K562 (cell line): ENCODE data around the gene A4GALT. TPM values are rescaled to one million over a fixed set of nuclear protein-coding genes. Genes with fewer than 3 reads are reported as not detected.

Source experiments
- ATAC-seq: fragments of 200-7000 bp; cut with Tn5 transposase; 3 replicates; pipeline ENCODE4 v1.9.1; 2020; ENCODE audit warnings: moderate library complexity
- BruUV-seq: library from RNA; stranded (reverse); fragments of 400-500 nt; replicated peaks from 2 replicates; lab custom pipeline; 2021; lab: Mats Ljungman, UMichigan
- CTCF ChIA-PET: fragments of 300-600 bp; formaldehyde crosslinking; extraction: SDS; loops from one replicate; lab custom pipeline; 2021; ENCODE audit warnings: low intra/inter-chr PET ratio; lab: Yijun Ruan, JAX
- POLR2A ChIA-PET: fragments of 300-600, 350-650 bp; sonication (Branson Sonifier 250); formaldehyde crosslinking; extraction: SDS; loops from one replicate; lab custom pipeline; 2021; ENCODE audit warnings: antibody characterized with exemption, inconsistent platforms; lab: Yijun Ruan, JAX
- DNase-seq, 4 experiments: peaks; one replicate each; pipeline versions ENCODE4 v3.0.0 to v3.0.0-alpha.2; 2011 to 2018; ENCODE audit warnings: low spot score in 3 of 4, mixed read lengths in 3 of 4; ENCODE audit errors: extremely low read depth in 1 of 4
- FAIRE-seq: peaks from 2 replicates; lab custom pipeline; 2011; peaks lifted over from hg19 to GRCh38; lab: Jason Lieb, UNC
- H2AFZ ChIP-seq: 2 replicates; pipeline ENCODE4 v1.6.0; 2011; ENCODE audit warnings: low read depth, low read length, control low read depth, inconsistent platforms
- H3K27ac ChIP-seq: fragments of 200-600 bp; 3 replicates; pipeline ENCODE4 v1.8.0; 2011; ENCODE audit warnings: low read depth, mild to moderate bottlenecking, control low read depth, inconsistent platforms, low read length, moderate library complexity, mixed read lengths; ENCODE audit errors: extremely low read depth
- H3K27me3 ChIP-seq, 2 experiments: fragments of 300-600 bp in 1 of 2; 2 replicates in 1 of 2; 3 replicates in 1 of 2; pipeline versions ENCODE4 v1.6.0 to v1.8.0; 2011; ENCODE audit warnings: inconsistent platforms in 2 of 2, low read length in 2 of 2, mild to moderate bottlenecking in 1 of 2, mixed read lengths in 1 of 2, moderate library complexity in 1 of 2; ENCODE audit not compliant: control insufficient read depth in 2 of 2, insufficient read depth in 2 of 2
- H3K36me3 ChIP-seq: fragments of 300-600 bp; 3 replicates; pipeline ENCODE4 v1.8.0; 2011; ENCODE audit warnings: mild to moderate bottlenecking, low read length, inconsistent platforms; ENCODE audit not compliant: control insufficient read depth, insufficient read depth
- H3K4me1 ChIP-seq, 2 experiments: fragments of 200-600 bp in 1 of 2; replicated peaks in 1 of 2; 2 replicates in 1 of 2; 3 replicates in 1 of 2; pipeline versions ENCODE4 v1.5.1 to v1.8.0; 2011; ENCODE audit warnings: inconsistent platforms in 2 of 2, low read length in 2 of 2, mild to moderate bottlenecking in 1 of 2, mixed read lengths in 1 of 2, moderate library complexity in 1 of 2; ENCODE audit not compliant: control insufficient read depth in 2 of 2, insufficient read depth in 2 of 2
- H3K4me2 ChIP-seq: 2 replicates; pipeline ENCODE4 v1.6.1; 2011; ENCODE audit warnings: low read length, control low read depth, inconsistent platforms, mixed read lengths; ENCODE audit not compliant: insufficient read depth
- H3K4me3 ChIP-seq: fragments of 200-600 bp; sonication (generic), shearing (Covaris generic); 2 replicates; pipeline ENCODE4 v1.5.1; 2016; ENCODE audit warnings: control low read depth, inconsistent platforms
- H3K79me2 ChIP-seq: fragments of 200-600 bp; 3 replicates; pipeline ENCODE4 v1.8.0; 2011; ENCODE audit warnings: low read length, inconsistent platforms; ENCODE audit not compliant: control insufficient read depth, insufficient read depth
- H3K9ac ChIP-seq, 2 experiments: 2 replicates each; pipeline versions ENCODE4 v1.6.0 to v1.6.1; 2011; ENCODE audit warnings: low read depth in 2 of 2, low read length in 2 of 2, control low read depth in 1 of 2, inconsistent platforms in 1 of 2, mild to moderate bottlenecking in 1 of 2, mixed read lengths in 1 of 2; ENCODE audit not compliant: insufficient read depth in 1 of 2
- H3K9me1 ChIP-seq: one replicate; pipeline ENCODE4 v1.6.0; 2011; ENCODE audit warnings: inconsistent platforms, mild to moderate bottlenecking, low read length, moderate library complexity; ENCODE audit not compliant: control insufficient read depth, insufficient read depth
- H3K9me3 ChIP-seq: replicated peaks from 2 replicates; pipeline ENCODE4 v1.5.1; 2011; ENCODE audit warnings: low read depth, low read length, inconsistent platforms; ENCODE audit not compliant: control insufficient read depth, insufficient read depth
- H4K20me1 ChIP-seq: replicated peaks from 2 replicates; pipeline ENCODE4 v1.6.1; 2011; ENCODE audit warnings: low read length, inconsistent platforms, mixed read lengths; ENCODE audit not compliant: control insufficient read depth, insufficient read depth
- CBFB ChIP-seq: sonication (generic); formaldehyde crosslinking; IDR thresholded peaks from 2 replicates; pipeline ENCODE4 v1.4.0; 2020; ENCODE audit warnings: mild to moderate bottlenecking, missing genetic modification reagents
- CBX3 ChIP-seq, 2 experiments: IDR thresholded peaks; 1 replicate in 1 of 2; 2 replicates in 1 of 2; pipeline ENCODE4 v1.6.1; 2012; ENCODE audit warnings: inconsistent platforms in 2 of 2, low read length in 2 of 2, borderline replicate concordance in 1 of 2, control low read depth in 1 of 2
- CHD2 ChIP-seq: IDR thresholded peaks from 2 replicates; pipeline ENCODE4 v1.6.1; 2011; ENCODE audit warnings: low read depth, low read length
- HES1 ChIP-seq: fragments of 450-650 bp; IDR thresholded peaks from 2 replicates; pipeline ENCODE4 v1.6.1; 2016; ENCODE audit warnings: low read depth, mild to moderate bottlenecking, moderate library complexity
- HNRNPK ChIP-seq: fragments of 200-400 bp; formaldehyde crosslinking; IDR thresholded peaks from one replicate; pipeline ENCODE4 v1.6.1; 2018; ENCODE audit warnings: mild to moderate bottlenecking, low read depth, low read length; ENCODE audit not compliant: poor library complexity, severe bottlenecking
- HNRNPLL ChIP-seq: fragments of 200-400 bp; formaldehyde crosslinking; IDR thresholded peaks from 2 replicates; pipeline ENCODE4 v1.6.1; 2017; ENCODE audit warnings: low read length, low read depth, mild to moderate bottlenecking; ENCODE audit not compliant: poor library complexity, severe bottlenecking
- KLF1 ChIP-seq: fragments of 450-650 bp; IDR thresholded peaks from 2 replicates; pipeline ENCODE4 v1.6.1; 2016; ENCODE audit warnings: missing genetic modification characterization, missing compliant biosample characterization
- LARP7 ChIP-seq: fragments of 450-650 bp; IDR thresholded peaks from 2 replicates; pipeline ENCODE4 v1.6.1; 2016
- ZNF184 ChIP-seq: sonication (generic); formaldehyde crosslinking; IDR thresholded peaks from 2 replicates; pipeline ENCODE4 v1.5.0; 2020; ENCODE audit warnings: missing genetic modification reagents
- ZNF197 ChIP-seq: fragments of 200-800 bp; sonication (Bioruptor generic); IDR thresholded peaks from 2 replicates; pipeline ENCODE4 v1.6.1; 2016; ENCODE audit warnings: low read depth, missing genetic modification characterization, missing compliant biosample characterization
- ZNF280A ChIP-seq: fragments of 450-650 bp; IDR thresholded peaks from 2 replicates; pipeline ENCODE4 v1.6.1; 2018; ENCODE audit warnings: mild to moderate bottlenecking, low read depth; ENCODE audit not compliant: partially characterized antibody
- WGBS: fragments of 100-300 bp; shearing (Covaris generic); methylation state at CpG from one replicate; pipeline ENCODE4 v1.1.6; 2016; ENCODE audit warnings: low coverage, mixed read lengths; ENCODE audit not compliant: insufficient coverage; ENCODE audit errors: missing lambda C conversion rate; 5-methylcytosine and 5-hydroxymethylcytosine counted together
- in situ Hi-C: fragments of 300-500 bp; cut with MboI; formaldehyde crosslinking; loops from 4 replicates; pipeline ENCODE4 v1.15.0; 2018; ENCODE audit warnings: inconsistent platforms, mixed read lengths
- intact Hi-C: fragments of 100-400 bp; cut with micrococcal nuclease; formaldehyde crosslinking; loops from 2 replicates; pipeline ENCODE4 v1.14.2; 2022
- polyA plus RNA-seq, 8 experiments: library from polyadenylated mRNA; depleted of rRNA in 4 of 8; stranded (reverse) in 5 of 8; unstranded in 3 of 8; fragments of >200 nt; fragmentation: Nextera tagmentation in 2 of 8; fragmentation: Illumina TruSeq in 1 of 8; extraction: Ambion mirVana in 2 of 8; extraction: Trizol in 1 of 8; gene quantifications; 2 replicates each; pipeline versions ENCODE4 v1.2.1 to v1.2.3, GENCODE V29; 2011 to 2014; ENCODE audit warnings: inconsistent platforms in 1 of 8, missing spikeins in 1 of 8
- total RNA-seq, 7 experiments: library from RNA; depleted of rRNA in 6 of 7; stranded (reverse); fragments of >200 nt in 6 of 7; fragmentation: Illumina TruSeq in 2 of 7; extraction: Trizol in 2 of 7; gene quantifications; 2 replicates each; pipeline versions ENCODE4 v1.2.1 to v1.2.3, GENCODE V29; 2011 to 2021; ENCODE audit warnings: low replicate concordance in 1 of 7
- TF ChIP-seq, protein P1 (sequence below): fragments of 450-650 bp; IDR thresholded peaks from 2 replicates; pipeline ENCODE4 v1.6.1; 2017; ENCODE audit warnings: antibody characterized with exemption

The A4GALT gene
- total and polyA plus RNA-seq, 9 of the 15 experiments (the other 6 are each of a cell fraction or from before 2014, with no cell fraction given) = 0.07 to 0.11 TPM; not detected in 7

- Histone ChIP-seq H3K36me3 (no peaks in the 10 kb centered on the region), H3K27me3 (no peaks in the 10 kb centered on the region), H3K4me3 (no peak overlapping the region), H2AFZ (no peak overlapping the region), H3K4me2 (no peak overlapping the region), H3K4me1 (peaks cover 0 to 3% of the 10 kb centered on the region in 2 experiments; a peak in 2 of 5 replicates), H3K27ac (no peak overlapping the region)
- WGBS = 32% methylated on average over 6 of the region's 7 CpGs
- no peak for ATAC-seq
- BruUV-seq = no TSS peak
- TF ChIP-seq CBX3 (IDR thresholded peaks at IDR 0.05; ENCODE audit: borderline replicate concordance in 1 of 2, low read length in 2 of 2) = no peak
- TF ChIP-seq ZNF184 (CRISPR knock-in tag) = no peak
- TF ChIP-seq HES1 = no peak
- no peak for TF ChIP-seq CHD2
- TF ChIP-seq KLF1 (tag) = no peak
- TF ChIP-seq HNRNPLL = no peak
- TF ChIP-seq CBFB (CRISPR knock-in tag) = no peak
- TF ChIP-seq, protein P1, sequence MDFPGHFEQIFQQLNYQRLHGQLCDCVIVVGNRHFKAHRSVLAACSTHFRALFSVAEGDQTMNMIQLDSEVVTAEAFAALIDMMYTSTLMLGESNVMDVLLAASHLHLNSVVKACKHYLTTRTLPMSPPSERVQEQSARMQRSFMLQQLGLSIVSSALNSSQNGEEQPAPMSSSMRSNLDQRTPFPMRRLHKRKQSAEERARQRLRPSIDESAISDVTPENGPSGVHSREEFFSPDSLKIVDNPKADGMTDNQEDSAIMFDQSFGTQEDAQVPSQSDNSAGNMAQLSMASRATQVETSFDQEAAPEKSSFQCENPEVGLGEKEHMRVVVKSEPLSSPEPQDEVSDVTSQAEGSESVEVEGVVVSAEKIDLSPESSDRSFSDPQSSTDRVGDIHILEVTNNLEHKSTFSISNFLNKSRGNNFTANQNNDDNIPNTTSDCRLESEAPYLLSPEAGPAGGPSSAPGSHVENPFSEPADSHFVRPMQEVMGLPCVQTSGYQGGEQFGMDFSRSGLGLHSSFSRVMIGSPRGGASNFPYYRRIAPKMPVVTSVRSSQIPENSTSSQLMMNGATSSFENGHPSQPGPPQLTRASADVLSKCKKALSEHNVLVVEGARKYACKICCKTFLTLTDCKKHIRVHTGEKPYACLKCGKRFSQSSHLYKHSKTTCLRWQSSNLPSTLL = no peak
- TF ChIP-seq ZNF280A = no peak
- no peak for TF ChIP-seq LARP7
- no peak for TF ChIP-seq HNRNPK
- no peak for TF ChIP-seq ZNF197 (CRISPR knock-in tag)
- TF ChIP-seq, all 486 proteins: peak for 0
- H3K79me2 ChIP-seq = no peaks in the 10 kb centered on the region
- intact Hi-C loops = no loop called here
- H4K20me1 ChIP-seq = no peaks in the 10 kb centered on the region
- CTCF ChIA-PET = no interaction called here
- FAIRE-seq (no peak), DNase-seq (no peak)
- no peak overlapping the region for H3K9ac ChIP-seq
- H3K9me1 ChIP-seq = no peaks in the 10 kb centered on the region
- in situ Hi-C loops = no loop called here
- POLR2A ChIA-PET = no interaction called here
- H3K9me3 ChIP-seq = no peaks in the 10 kb centered on the region
Measured at GRCh38 chr22:42654436-42655073, 66.1 kb downstream of the A4GALT start.
